Lower leg skin (tissue), 3 donors: Measurements from ENCODE around the gene TMCC1.

Source experiments
- POLR2A ChIP-seq, 2 donors: fragments of 450-650 bp; IDR thresholded peaks; one replicate each; pipeline ENCODE4 v1.6.1; 2016 to 2017; ENCODE audit warnings: antibody characterized with exemption in 2 of 2, mild to moderate bottlenecking in 1 of 2, moderate library complexity in 1 of 2
- TF ChIP-seq, protein P1 (sequence below), 3 donors: fragments of 450-650 bp; IDR thresholded peaks; one replicate each; pipeline ENCODE4 v1.5.1; 2016; ENCODE audit warnings: antibody characterized with exemption in 3 of 3, mild to moderate bottlenecking in 3 of 3, moderate library complexity in 2 of 3

DNA sequence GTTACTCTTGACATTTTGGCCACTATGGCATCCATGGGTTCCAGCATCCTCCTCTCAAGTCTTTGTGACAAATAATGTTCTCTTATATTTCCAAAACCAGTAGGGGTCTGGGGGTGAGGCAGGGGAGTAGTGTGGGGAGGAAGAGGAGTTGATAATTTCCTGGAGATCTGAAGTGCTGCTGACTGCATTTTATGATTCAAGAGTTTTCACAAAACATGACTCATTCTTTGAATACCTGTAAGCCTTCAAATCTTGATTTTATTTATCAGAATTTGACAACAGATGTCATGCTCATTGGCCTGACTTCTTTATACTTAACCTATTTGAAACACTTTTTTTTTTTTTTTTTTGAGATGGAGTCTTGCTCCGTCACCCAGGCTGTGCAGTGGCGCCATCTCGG, 188.2 kb downstream of the TMCC1 start:
- TF ChIP-seq, protein P1, sequence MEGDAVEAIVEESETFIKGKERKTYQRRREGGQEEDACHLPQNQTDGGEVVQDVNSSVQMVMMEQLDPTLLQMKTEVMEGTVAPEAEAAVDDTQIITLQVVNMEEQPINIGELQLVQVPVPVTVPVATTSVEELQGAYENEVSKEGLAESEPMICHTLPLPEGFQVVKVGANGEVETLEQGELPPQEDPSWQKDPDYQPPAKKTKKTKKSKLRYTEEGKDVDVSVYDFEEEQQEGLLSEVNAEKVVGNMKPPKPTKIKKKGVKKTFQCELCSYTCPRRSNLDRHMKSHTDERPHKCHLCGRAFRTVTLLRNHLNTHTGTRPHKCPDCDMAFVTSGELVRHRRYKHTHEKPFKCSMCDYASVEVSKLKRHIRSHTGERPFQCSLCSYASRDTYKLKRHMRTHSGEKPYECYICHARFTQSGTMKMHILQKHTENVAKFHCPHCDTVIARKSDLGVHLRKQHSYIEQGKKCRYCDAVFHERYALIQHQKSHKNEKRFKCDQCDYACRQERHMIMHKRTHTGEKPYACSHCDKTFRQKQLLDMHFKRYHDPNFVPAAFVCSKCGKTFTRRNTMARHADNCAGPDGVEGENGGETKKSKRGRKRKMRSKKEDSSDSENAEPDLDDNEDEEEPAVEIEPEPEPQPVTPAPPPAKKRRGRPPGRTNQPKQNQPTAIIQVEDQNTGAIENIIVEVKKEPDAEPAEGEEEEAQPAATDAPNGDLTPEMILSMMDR (IDR thresholded peaks at IDR 0.05): no peak
- no peak for TF ChIP-seq POLR2A (IDR thresholded peaks at IDR 0.05)
